CMK (cell line): ENCODE data around the gene MRPS7.
"Not testable (repeated sequence)": the region's sequence is repeated elsewhere in the genome, so short reads cannot be mapped to it uniquely, and the experiment has no call there.

ENCODE experiments used
- DNase-seq: peaks from one replicate; pipeline ENCODE4 v3.0.0-alpha.2; 2010; ENCODE audit warnings: low read depth

MRPS7 gene

GRCh38 chr17:75271955-75272847 is 10.5 kb downstream of the MRPS7 start:
- DNase-seq, result no peak

GRCh38 chr17:75272848-75273184 is 11.1 kb downstream of the MRPS7 start:
- DNase-seq, result no peak

DNA sequence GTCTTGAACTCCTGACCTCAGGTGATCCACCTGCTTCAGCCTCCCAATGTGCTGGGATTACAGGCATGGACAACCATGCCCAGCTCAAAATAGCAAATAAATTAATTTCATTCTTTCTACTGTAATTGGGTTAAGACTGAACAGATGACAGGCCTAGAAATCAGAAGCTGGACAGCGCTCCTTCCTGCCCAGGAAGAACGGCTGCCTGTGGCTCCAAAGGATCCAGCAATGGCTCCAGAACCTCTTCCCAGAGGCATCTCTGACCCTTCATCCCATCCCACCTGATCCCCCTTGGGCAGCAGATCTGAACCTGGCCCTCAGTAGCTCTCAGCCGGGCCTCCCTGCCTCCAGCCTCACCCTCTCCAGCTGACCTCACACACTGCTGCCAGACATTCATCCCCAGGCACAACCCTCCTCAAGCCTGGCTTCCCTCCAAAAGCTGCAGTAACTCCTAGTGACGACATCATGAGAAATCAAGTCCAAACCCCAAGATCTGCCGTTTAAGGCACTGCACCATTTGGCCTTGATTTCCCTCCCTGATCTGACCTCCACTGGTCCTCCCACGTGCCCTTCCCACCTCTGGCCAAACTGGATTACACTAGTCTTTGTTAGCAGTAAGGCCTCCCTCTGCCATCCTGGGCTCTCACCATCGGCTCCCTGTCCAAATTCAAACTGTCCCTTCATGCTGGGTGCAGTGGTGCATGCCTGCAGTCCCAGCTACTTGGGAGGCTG is 12.5 kb downstream of the MRPS7 start:
- DNase-seq, result no peak

- DNase-seq, result no peak
Observed at GRCh38 chr17:75277664-75278071, 16.0 kb downstream of the MRPS7 start.

DNA sequence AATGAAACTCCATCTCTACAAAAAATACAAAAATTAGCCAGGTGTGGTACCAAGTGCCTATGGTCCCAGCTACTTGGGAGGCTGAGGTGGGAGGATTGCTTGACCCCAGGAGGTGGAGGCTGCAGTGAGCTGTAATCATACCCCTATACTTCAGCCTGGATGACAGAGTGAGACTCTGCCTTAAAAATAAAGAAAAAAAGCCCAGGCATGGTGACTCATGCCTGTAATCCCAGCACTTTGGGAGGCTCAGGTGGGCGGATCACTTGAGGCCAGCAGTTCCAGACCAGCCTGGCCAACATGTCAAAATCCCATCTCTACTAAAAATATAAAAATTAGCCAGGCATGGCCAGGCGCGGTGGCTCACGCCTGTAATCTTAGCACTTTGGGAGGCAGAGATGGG is 18.5 kb downstream of the MRPS7 start:
- not testable (repeated sequence) for DNase-seq

DNA sequence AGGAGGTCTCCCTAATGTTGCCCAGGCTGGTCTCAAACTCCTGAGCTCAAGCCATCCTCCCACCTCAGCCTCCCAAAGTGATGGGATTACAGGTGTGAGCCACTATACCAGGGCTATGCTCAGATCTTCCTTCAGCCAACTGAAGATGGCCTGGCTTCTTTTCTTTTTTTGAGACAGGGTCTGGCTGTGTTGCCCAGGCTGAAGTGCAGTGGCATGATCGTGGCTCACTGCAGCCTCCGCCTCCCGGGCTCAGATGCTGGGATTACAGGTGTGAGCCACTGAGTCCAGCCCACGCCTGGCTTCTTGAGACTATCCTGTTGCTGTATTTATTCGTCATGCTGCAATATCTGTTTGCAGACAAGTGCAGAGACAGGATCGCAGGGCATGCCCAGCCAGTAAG is 23.4 kb downstream of the MRPS7 start:
- no peak for DNase-seq

DNA sequence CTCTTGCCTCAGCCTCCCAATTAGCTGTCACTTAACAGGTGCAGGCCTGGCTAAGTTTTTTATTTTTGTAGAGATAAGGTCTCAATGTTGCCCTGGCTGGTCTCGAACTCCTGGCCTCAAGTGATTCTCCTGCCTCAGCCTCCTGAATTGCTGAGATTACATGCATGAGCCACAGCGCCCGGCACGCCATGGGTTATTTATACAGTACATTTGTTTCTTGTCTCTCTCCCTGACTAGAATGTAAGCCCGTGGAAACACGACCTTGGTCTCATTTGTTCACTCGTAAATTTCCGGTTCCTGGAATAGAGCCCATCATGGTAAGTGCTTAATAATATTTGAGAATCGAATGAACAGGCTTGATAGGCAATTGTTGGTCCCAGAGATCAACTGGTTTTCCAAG is 25.5 kb downstream of the MRPS7 start:
- DNase-seq, result no peak

DNA sequence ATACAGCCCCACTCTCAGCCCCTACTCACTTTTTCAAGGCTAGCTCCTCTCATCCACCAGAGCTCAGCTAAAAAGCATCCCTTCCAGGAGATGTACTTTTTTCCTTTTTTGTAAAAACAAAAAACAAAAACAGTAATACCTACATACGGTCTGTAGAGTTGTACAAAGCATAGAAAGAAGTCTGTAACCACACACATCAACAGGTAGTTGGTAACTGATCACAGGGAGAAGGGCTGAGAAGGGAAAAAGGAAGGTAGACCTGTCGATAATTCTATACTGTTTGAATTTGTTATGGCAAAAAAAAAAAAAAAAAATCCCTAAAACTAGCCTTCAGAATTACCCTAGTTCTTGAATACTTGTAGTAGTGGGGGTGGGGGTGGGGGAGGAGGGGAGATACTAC is 26.7 kb downstream of the MRPS7 start:
- DNase-seq, result no peak

DNA sequence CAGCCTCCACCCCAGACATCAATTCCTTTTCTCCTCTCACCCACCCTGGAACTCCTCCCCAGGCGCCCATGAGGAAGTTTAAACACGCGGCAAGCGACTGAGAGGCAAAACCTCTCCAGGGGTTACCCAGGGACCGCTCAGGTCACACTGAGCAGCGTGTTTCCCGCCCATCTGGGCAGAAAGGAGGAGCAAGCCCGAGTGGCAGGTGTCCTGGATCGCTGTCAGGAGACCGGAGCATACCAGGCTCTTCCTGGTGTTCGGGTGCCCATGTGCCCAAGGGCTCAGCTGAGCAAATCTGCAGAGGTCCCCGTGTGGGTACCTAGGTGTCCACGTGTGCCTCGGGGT is 27.1 kb downstream of the MRPS7 start:
- DNase-seq, result no peak

DNA sequence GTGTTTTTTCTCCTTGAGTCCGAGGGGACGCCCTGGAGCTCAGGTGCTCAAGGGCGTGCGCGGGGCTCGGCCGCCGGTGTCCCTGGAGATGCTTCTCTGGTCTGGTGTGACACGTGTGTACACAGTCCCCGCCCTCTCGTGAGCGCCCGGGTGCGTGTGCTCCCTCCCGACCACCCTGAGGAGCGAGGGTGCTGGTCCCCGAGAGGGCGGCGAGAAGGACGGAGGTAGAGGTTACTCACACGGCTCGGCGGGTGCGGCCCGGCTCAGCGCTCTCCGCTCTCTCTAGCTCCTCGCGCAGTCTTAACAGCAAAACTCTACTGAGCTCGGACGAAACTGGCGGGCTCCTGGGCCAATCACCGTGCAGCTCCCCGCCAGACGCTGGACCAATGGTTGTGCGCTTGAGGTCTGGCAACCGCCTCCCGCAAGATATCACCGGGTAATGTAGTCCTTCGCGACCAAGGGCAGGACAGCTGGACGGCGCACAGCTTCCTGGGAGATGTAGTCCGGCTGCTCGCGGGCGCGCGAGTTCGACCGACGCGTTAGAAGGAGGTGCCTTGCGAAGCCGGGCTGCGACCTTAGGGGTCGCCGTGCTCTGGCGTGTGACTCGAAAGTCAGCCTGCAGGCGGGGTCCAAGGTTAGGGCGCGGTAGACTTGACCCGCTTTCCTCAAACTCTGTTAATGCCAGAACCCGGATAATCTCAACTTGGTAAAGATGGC is 27.6 kb downstream of the MRPS7 start, which contains the start of gene SLC25A19:
TSS of gene SLC25A19 (minus strand) at position 319 of the 717 bp plus-strand sequence. CDS start 2,669 bp downstream, outside the sequence.
- DNase-seq, result peak; percentile 99

DNA sequence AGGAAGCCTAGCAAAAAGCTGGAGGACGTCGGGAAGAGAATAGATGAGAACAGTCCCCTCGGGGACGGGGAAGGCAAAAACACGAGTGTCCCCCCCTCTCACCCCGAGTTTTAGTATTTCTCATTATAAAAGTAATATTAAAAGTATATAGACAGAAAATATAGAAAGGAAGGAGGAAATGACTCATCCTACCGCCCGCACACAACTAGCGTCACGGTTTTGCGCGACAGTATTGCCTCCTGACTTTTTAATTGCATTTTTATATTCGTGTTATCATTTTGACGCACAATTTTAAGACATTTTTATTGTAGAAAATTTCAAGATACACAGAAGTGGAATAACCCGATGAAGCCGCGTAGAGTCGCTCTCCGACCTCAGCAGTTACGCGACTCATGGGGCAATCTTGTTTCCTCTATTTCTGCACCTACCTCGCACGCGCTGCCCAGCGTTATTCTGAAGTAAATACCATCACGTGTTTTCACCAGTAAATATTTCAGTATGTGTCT is 28.2 kb downstream of the MRPS7 start:
- DNase-seq, result no peak

GRCh38 chr17:75292810-75293448 is 31.2 kb downstream of the MRPS7 start:
- DNase-seq, result not testable (repeated sequence)

DNA sequence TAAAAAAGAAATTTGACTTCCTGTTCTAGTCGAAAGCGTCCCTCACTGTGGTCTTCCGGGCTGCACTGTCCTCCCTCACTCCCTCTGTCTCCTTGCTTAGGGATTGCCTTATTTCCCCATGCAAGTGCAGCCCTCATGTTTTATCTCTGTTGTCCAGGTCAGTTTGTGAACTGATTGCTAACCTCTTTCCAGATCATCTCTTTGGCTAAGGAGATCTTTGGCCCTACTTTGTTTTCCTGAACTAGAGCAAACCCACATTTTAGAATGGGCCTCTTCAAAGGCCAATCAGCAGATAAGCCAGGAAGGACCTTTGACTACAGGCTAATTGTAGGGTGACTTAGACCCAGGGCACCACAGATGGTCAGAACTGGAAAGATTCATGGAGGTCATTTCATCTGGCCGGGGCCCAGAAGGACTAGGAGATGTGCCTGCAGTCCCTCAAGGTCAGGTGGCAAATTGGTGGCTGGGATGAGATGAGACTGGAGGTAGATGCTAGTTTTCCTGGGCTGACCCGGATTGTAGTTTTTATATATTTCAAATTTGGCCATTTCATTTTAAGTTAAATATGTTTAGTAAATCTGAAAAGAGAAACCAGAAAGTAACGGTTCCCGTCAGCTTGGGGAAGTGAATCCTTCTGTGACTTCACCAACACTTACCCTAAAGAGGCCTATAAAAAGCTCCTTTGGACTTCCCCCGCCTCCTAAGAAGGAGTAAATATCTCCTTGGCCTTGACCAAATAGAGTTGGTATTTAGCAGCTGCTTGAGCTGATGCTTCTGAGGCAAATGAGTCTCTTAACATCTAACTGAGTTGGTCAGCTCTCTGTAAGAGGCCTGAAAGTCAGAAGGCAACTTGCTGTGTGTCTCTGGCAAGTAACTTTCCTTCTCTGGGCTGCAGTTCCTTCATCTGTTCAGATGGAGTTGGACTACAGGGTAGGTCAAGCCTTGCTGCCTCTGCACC is 33.8 kb downstream of the MRPS7 start:
- DNase-seq, result no peak

DNA sequence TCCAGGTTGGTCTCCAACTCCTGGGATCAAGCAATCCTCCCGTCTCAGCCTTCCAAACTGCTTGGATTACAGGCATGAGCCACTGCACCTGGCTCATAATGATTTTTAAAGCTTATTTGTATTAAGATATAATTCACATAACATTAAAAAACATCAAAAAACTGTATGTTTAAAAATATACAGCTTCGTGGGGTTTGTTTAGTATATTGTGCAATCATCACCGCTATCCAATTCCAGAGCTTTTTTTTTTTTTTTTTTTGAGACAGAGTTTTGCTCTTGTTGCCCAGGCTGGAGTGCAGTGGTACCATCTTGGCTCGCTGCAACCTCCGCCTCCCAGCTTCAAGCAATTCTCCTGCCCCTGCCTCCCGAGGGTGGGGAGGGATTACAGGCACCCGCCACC is 38.6 kb downstream of the MRPS7 start:
- no peak for DNase-seq

- DNase-seq, result no peak
Observed at GRCh38 chr17:75301049-75301448, 39.4 kb downstream of the MRPS7 start.

DNA sequence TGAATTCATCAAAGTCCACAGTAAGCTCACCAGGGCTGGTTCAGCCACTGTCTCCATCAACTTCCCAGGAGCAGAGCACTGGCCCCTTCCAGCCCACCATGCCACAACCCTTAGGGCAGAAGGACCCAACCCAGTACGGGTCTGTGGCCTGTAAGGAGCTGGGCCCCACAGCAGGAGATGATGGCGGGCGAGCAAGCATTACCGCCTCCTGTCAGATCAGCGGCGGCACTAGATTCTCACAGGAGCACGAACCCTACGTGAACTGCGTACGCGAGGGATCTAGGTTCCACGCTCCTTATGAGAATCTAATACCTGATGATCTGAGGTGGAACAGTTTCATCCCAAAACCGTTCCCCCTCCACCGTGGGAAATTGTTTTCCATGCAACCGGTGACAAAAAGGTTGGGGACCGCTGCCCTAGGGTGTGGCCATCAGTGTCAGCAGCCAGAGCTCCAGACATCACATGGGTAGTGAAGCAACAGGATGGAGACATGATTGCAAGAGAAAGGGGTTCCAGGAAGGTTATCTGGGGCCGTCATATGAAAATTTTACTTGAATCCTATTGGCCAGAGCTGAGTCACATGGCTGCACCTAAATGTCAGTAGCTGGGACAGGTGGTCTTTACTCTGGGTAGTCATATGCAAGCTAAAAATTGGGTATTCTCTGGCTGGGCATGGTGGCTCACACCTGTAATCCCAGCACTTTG is 40.0 kb downstream of the MRPS7 start:
- no peak for DNase-seq

DNA sequence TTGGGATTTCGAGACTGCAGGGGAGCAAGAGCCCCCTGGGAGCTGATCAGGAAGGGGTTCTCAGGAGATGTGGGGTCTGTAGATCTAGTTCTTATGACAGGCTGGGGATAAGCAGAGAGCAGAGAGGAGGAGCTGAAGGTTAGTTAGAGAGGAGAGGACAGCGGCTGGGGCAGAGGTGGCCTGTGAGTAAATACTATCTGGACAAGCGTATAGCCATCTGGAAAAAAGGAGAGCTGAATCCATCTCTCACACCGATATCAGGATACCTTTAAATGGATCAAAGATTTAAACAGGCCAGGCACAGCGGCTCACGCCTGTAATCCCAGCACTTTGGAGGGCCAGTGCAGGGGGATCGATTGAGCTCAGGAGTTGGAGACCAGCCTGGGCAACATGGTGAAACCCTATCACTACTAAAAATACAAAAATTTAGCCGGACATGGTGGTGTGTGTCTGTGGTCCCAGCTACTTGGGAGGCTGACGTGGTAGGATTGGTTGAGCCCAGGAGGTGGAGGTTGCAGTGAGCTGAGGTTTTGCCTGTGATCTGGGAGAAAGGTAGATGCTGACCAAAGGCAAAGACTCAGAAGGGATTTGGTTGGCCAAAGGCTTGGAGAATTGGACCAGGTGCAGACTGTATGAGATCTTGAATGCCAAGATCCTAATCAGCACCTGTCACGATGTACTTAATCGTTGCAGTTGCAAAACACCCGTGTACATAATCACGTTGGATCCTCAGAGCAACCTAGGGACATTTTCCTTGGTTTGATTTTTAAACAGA is 46.5 kb downstream of the MRPS7 start:
- DNase-seq, result no peak

DNA sequence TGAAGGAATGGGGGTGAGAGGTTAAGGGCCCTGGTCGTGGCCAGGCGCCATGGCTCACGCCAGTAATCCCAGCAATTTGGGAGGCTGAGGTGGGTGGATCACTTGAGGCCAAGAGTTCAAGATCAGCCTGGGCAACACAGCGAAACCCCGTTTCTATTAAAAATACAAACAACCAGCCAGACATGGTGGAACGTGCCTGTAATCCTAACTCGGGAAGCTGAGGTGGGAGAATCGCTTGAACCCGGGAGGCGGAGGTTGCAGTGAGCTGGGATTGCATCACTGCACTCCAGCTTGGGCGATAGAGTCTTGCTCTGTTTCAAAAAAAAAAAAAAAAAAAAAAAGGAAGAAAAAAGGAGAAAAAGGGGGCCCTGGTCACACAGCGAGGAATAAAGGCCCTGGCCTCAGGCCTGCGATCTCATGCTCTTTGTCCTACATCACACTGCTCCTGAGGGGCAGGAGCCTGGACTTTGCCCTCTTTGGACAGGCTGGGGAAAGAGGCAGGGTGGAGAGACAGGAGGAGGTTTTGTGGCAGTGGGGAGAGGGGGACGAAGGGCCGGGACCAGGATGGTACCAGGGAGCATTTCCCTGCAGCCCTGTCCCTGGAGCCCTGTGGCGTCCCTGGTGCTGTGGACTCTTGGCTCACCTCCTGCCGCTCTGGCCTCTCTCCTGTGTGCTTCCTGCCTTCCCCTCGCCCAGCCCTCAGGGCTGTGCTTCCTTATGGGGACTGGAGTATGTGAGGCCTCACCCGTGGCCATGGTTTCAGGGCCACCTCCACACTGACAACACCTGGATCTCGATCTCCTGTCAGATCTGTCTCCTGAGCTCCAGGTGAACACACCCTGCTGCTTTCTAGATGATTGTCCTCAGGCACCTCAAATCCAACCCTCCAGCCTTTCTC is 47.3 kb downstream of the MRPS7 start:
- no peak for DNase-seq
